Measurements from ENCODE around the gene TSHZ2. TPM values are rescaled to one million over a fixed set of nuclear protein-coding genes. Genes with fewer than 3 reads are reported as not detected.
"Not testable (repeated sequence)": the region's sequence is repeated elsewhere in the genome, so short reads cannot be mapped to it uniquely, and the experiment has no call there.

The TSHZ2 gene
- total and polyA plus RNA-seq, 3 donors from 2014 or later = 13.0 to 41.9 (median 40.4) TPM

DNA sequence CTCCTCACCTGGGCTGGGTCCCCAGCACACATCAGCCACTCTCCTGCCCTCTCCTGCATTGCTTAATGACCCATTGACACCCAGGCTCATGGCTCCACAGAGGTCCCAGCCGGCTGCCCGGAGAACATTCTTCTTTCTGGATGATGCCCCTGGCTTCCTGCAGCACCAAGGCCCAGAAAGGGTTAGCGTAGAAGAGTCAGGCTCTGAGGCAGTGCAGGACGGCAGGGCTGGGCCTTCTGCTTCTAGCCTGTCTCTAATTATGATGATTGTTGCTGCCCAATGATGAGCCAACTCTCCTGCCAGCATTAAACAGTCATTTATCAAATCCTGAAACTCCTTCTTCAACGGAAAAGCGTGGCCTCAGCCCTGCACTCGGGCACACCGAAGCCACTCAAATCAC, 555.0 kb downstream of the TSHZ2 start:
- TF ChIP-seq, protein P1, sequence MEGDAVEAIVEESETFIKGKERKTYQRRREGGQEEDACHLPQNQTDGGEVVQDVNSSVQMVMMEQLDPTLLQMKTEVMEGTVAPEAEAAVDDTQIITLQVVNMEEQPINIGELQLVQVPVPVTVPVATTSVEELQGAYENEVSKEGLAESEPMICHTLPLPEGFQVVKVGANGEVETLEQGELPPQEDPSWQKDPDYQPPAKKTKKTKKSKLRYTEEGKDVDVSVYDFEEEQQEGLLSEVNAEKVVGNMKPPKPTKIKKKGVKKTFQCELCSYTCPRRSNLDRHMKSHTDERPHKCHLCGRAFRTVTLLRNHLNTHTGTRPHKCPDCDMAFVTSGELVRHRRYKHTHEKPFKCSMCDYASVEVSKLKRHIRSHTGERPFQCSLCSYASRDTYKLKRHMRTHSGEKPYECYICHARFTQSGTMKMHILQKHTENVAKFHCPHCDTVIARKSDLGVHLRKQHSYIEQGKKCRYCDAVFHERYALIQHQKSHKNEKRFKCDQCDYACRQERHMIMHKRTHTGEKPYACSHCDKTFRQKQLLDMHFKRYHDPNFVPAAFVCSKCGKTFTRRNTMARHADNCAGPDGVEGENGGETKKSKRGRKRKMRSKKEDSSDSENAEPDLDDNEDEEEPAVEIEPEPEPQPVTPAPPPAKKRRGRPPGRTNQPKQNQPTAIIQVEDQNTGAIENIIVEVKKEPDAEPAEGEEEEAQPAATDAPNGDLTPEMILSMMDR (IDR thresholded peaks at IDR 0.05) = no peak
- TF ChIP-seq POLR2A (IDR thresholded peaks at IDR 0.05) = no peak
- no peaks in the 10 kb centered on the region for H3K9me3 ChIP-seq
- intact Hi-C loops (cut with DNase I; ENCODE audit: low total_unique reads) = no loop called here
- H3K27ac ChIP-seq = no peak overlapping the region
- H3K4me1 ChIP-seq = no peaks in the 10 kb centered on the region
- H3K27me3 ChIP-seq = no peaks in the 10 kb centered on the region
- no peak for DNase-seq
- no peaks in the 10 kb centered on the region for H3K36me3 ChIP-seq (ENCODE audit: low read depth, missing control alignments)
- 83 to 89% methylated on average over 8 of the region's 8 CpGs for WGBS, 2 donors
- no peak overlapping the region for H3K4me3 ChIP-seq

DNA sequence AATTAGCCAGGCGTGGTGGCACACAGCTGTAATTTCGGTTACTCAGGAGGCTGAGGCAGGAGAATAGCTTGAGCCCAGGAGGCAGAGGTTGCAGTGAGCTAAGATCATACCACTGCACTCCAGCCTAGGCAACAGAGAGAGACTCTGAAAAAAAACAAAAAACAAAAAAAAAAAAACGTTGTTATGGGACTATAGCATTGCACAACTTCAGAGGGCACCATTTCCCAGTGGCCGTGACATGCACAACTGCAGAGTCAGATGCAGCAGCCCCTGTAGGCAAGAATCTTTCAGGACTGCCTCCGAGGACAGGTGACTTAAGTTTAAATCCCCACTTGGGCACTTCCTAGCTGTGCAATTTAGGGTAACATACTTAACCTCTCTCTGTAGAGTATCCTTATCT, 557.5 kb downstream of the TSHZ2 start:
- H3K9me3 ChIP-seq = no peaks in the 10 kb centered on the region
- intact Hi-C loops (cut with DNase I; ENCODE audit: low total_unique reads) = no loop called here

DNA sequence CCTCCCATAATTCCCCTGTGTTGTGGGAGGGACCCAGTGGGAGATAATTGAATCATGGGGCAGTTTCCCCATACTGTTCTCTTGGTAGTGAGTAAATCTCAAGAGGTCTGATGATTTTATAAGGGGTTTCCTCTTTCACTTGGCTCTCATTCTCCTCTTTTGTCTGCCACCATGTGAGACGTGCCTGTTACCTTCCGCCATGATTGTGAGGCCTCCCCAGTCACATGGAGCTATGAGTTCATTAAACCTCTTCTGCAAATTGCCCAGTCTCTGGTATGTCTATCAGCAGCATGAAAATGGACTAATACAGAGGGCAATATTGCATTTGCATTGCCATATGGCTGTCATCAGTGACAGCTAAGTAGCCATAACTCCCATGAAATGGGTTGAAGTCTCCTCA, 558.3 kb downstream of the TSHZ2 start:
- 86 to 89% methylated on average over 2 of the region's 2 CpGs for WGBS, 2 donors
- no peak for TF ChIP-seq POLR2A (IDR thresholded peaks at IDR 0.05)
- TF ChIP-seq, protein P1 (IDR thresholded peaks at IDR 0.05) = no peak

More for the DNA sequence above, 557.5 kb downstream of the TSHZ2 start:
- 81 to 90% methylated on average over 5 of the region's 5 CpGs for WGBS, 2 donors
- no peak for DNase-seq
- no peak for TF ChIP-seq POLR2A (IDR thresholded peaks at IDR 0.05)
- TF ChIP-seq, protein P1 (IDR thresholded peaks at IDR 0.05) = no peak
- Histone ChIP-seq H3K4me3 (no peak overlapping the region), H3K36me3 (ENCODE audit: low read depth, missing control alignments) (no peaks in the 10 kb centered on the region), H3K4me1 (no peaks in the 10 kb centered on the region), H3K27ac (no peak overlapping the region), H3K27me3 (no peaks in the 10 kb centered on the region)

DNA sequence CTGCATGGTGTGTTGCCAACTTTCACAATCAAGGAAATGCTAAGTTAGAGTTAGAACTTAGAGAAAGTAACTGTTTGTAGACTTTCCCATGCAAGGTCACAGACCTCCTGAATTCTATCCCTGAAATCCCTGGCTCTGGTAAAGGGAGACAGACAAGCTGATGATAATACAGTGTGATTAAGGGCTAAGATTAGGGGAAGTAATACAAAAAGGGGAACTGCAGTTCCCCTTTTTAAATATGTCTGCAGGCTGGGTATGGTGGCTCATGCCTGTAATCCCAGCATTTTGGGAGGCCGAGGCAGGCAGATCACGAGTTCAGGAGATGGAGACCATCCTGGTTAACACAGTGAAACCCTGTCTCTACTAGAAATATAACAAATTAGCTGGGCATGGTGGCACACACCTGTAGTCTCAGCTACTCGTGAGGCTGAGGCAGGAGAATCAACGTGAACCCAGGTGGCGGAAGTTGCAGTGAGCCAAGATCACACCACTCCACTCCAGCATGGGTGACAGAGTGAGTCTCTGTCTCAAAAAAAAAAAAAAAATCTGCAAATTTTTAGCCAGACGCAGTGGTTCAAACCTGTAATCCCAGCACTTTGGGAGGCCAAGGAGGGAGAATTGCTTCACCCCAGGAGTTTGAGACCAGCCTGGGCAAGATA, 560.6 kb downstream of the TSHZ2 start:
- H3K36me3 ChIP-seq (ENCODE audit: low read depth, missing control alignments); H3K27ac ChIP-seq; H3K9me3 ChIP-seq; H3K27me3 ChIP-seq; DNase-seq; H3K4me3 ChIP-seq; intact Hi-C loops (cut with DNase I; ENCODE audit: low total_unique reads); H3K4me1 ChIP-seq: not testable (repeated sequence)
- WGBS, 2 donors = 88 to 95% methylated on average over 6 of the region's 6 CpGs

More for the DNA sequence above, 558.3 kb downstream of the TSHZ2 start:
- Histone ChIP-seq H3K9me3 (no peaks in the 10 kb centered on the region), H3K36me3 (ENCODE audit: low read depth, missing control alignments) (no peaks in the 10 kb centered on the region), H3K27ac (no peak overlapping the region), H3K4me3 (no peak overlapping the region), H3K27me3 (no peaks in the 10 kb centered on the region), H3K4me1 (no peaks in the 10 kb centered on the region)
- intact Hi-C loops (cut with DNase I; ENCODE audit: low total_unique reads) = no loop called here
- DNase-seq = no peak

DNA sequence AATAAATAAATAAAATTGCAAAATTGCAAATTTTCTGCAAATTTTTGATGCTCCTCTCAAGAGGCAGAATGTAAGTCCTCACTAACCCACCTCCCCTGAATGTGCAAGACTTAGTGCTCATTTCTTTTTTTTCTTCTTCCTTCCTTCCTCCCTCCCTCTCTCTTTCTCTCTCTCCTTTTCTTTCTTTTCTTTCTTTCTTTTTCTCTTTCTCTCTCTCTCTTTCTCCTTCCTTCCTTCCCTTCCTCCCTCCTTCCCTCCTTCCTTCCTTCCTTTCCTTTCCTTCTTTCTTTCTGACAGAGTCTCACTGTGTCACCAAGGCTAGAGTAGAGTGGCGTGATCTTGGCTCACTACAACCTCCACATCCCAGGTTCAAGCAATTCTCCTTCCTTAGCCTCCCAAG, 561.3 kb downstream of the TSHZ2 start:
- Histone ChIP-seq H3K27me3 (no peaks in the 10 kb centered on the region), H3K4me1 (no peaks in the 10 kb centered on the region), H3K36me3 (ENCODE audit: low read depth, missing control alignments) (no peaks in the 10 kb centered on the region), H3K27ac (no peak overlapping the region), H3K4me3 (no peak overlapping the region), H3K9me3 (no peaks in the 10 kb centered on the region)
- intact Hi-C loops (cut with DNase I; ENCODE audit: low total_unique reads) = no loop called here
- no peak for DNase-seq
- 94 to 100% methylated on average over 1 of the region's 1 CpG for WGBS, 2 donors
- TF ChIP-seq, protein P1 (IDR thresholded peaks at IDR 0.05) = no peak
- no peak for TF ChIP-seq POLR2A (IDR thresholded peaks at IDR 0.05)

All from testis (tissue), 3 donors.